GM19328 (cell line): Measurements from ENCODE around the gene NR1D1.

Experiments
- ATAC-seq: cut with Tn5 transposase; IDR thresholded peaks from one replicate; pipeline ENCODE4 v1.9.1; 2021; ENCODE audit warnings: mild to moderate bottlenecking, moderate library complexity; ENCODE audit not compliant: unreplicated experiment

Gene NR1D1

GRCh38 chr17:40076591-40076990, 23.8 kb downstream of the NR1D1 start:
- no peak for ATAC-seq

DNA sequence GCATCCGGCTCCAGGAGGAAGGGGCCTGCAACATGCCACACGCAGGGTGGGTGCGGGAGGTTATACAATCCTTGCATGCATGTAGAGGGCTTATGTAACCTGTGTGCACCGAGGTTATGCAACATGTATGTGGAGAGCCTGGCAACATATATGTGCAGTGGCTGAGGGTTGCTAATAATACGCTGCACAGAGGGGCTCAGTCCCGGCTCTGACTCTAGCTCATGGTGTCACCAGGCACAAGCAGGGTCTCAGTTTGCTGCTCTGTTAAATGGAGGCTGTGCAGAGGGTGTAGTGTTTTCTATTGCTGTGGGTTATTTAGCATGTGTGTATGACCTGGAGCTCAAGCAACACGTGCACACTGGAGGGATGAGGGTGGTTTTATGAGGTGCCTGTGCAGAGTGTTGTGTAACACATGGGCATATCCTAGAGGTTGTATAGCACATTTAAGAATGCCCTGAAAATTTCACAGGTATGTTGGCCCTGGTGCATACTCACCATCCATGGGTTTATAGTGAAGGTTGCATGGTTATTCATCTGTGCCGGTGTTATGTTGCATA, 24.4 kb downstream of the NR1D1 start:
- ATAC-seq: no peak

DNA sequence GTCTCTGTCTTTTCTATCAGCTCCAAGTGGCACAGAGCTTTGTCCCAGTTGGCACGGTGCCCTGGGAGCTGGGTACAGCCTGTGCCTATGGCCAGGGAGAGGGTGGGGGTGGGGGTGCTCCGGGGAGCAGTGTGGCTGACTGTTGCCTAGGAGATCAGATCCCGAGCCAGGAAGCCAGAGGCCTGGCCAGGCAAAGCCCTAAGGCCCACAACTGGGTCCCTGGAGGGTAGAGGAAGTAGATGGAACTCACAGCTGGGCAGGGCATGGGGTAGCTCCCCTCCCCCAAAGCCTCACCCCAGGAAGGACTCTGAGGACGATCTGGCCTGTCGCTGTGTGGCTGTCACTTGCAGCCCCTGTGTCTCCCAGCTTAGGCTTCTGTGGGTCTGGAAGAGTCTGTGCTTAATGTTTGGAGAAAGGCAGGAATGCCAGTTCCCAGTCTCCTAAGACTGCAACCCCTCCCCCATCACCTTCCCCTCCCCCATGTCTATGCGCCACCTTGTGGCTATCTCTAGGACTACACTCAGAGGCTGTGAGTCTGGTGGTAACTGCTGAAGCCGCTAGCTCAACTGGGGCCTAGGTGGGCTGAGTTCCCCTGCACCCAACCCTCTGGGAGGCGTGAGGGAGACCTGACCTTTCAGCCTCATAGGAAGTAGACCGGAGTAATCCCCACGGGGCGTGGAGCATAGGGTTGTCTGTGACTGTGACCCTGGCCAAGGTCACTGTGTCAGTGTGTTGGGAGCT, 25.0 kb downstream of the NR1D1 start:
- ATAC-seq: no peak

DNA sequence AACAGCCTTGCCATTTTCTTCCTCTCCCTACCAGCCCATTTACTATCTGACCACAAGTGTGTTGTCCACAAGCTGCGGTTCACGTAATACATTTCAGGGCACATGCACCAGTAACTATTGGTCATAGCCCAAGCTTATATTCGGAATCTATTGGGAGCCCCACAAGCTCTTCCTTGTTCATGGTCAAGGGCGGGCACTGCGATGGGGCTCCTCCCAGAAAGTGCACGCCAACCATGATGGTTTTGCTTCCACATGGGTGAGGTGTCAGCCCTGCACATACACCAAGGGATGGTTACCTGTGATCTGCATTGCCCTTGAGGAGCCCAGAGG, 25.6 kb downstream of the NR1D1 start:
- no peak for ATAC-seq

GRCh38 chr17:40074175-40074512, 26.2 kb downstream of the NR1D1 start:
- no peak for ATAC-seq

DNA sequence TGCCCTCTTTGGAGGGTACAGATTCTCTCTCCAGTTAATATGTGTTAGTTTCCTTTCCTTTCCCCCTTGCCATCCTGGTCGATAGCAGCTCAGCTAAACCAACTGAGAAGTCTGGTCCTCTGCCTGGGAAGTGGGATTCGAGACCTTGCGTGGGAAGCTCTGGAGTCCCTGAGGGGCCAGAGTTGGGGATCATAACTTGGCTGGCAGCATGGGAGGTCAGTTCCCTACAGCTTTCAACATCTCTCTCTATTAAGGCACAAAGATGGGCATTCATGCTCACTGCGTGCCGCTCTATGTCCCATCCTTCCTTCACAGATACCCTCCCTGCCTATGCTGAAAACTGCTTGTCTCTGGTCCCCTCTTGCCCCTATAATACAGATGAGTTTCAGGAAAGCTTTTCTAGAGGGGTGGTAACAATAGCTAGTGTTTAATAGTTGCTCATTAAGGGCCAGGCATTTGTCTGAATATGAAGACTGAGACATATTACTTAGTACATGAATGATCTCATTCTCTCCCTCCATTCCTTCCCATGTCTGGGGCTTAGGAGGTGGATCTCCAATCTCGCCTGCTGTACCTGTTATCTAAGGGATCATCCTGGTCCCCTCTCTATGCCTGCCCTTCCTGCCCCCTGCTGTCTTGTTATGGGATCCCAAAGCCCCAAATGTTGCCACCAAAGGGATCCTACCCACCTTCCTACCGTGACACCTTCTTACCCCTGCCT, 26.8 kb downstream of the NR1D1 start:
- ATAC-seq: no peak

DNA sequence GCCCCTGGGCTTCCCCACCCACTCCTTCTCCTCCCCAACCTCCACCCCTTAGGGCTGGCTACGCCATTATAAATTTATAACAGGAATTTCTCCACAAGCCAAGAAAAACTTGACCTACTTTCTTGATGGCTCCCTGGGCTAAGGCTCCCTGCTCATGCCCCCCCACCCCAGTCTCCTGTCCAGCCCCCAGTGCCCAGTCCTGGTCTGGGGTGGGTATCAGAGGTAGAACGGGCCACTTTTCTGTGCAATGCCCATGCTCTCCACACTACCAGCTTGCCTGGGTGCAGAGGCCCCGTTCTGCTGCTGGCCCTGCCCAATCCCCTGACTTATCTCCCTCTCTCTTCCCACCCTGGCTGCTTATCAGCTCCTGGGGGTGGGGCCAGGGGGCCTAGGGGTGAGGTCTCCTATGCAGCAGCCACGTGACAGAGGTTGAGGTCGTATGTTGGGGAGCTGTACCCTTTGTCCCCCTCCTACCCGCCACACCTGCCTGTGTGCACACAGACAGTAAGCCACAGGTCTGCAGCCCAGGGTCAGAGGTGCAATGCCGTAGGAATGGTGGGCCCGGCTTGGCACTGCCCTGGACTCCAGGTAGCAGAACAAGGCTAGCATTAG, 27.5 kb downstream of the NR1D1 start:
- ATAC-seq: no peak

- no peak for ATAC-seq
Measured at GRCh38 chr17:40072040-40072734, 28.2 kb downstream of the NR1D1 start.

DNA sequence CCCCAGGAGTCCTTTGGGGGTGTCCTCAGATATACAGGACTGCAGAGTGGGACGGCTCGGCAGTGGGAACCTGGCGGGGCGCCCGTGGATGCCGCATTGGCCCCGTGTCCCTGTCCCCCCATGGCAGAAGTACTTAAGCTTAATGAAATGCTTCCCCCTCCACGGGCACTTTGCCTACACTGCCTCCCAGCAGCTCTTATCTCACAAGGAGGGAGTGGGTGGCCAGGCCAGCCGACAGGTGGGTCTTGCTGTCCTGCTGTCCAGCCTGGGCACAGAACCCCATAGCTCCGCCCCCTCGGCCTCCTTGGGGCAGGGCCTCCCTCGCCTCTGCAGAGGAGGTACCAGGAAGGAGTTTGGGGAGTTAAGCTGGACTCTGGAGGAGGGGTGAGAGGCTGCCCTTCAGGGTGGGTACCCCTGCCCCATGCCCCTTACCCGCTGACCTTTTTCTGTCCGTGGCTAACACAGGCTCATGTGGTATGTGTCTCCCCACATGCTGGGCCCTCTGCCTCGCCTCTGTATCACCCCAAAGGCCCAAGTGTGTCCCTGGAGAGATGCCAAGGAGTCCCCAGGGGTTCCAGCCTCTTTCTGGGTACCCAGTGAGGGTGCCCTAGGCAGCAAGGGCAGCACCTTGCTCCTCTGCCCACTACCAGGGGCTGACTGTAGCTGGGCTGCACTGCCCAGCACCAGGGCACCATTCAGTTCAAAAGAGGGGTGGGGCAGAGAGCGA, 28.9 kb downstream of the NR1D1 start:
- no peak for ATAC-seq

- ATAC-seq: no peak
Measured at GRCh38 chr17:40070709-40071312, 29.6 kb downstream of the NR1D1 start.

DNA sequence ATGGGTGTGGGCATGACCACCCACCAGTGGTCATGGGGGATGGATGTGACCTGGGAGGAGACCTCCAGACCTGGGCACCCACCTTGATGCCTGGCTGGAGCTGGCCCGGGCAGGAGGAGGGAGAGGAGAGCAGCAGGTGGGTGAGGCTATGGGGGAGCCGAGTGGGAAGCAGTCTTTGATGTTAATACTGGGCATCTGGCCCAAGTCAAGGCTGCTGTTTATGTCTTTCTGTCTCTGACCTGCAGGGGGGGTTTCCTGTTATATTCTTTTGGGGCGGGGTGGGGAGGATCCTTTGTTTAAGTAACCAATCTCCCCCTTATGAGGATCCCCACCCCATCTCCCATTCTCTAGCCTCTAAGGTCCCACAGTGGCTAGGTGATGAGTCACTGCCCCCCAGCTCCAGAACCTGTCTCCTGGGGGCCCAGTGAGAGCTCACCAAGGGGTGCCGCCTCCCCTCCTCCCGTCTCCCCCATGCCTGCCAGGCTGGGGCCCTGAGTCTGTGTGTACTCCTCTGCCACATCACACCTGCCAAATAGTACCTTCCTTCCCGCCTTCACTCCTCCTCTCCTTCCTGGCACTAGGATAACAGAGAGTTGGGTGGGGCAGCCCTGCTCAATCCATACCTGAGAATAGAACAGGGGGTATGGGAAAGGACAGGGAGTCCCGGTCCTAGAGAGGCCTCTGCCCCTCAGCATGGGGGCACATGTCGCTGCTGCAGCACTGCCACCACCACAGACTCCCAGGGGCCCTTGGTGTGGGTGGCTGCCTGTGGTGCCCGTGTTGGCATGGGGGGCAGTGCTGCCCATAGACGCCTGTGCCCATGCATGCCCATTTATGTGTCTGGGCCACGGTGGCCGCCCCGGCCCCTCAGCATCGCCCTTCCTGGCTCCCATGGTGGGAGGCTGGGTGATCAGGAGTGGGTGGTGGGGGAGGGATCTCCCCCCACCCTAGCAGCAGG, 30.4 kb downstream of the NR1D1 start:
- ATAC-seq: no peak

DNA sequence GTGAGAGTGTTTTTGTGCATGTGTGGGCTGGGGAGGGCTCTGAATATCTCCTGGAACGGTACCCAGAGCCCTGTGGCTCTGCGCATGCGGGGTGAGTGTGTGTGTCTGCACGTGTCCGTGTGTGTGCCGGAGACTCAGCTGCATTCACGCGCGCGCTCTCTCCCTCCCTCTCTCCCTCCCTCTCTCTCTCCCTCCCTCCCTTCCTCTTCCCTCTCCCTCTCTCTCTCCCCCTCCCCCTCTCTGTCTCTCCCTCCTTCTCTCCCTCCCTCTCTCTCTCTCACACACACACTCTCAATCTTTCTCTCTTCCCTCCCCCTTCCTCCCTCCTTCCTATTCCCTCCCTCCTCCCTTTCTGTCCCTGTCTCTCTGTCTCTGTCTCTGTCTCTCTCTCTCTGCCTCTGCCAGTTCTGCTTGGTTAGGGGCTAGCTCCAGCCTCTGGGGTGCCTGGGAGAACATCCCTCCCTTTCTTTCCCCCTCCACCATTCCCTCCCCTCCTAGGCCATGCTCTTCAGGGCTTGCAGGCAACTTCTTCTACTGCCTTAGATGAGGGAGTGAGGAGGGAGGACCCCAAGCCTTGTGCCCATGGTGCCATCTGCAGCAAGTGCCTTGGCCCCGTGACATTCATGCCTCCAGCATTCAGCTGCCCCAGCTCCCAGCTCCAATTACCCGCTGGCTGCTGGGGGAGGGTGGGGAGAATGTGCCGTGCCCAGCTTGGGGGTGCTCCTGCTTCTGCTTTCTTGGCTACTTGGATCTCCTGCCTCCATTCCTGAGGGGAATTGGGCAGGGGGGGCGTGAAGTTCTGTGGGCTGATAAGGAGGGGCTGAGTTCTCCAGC, 31.3 kb downstream of the NR1D1 start:
- no peak for ATAC-seq

GRCh38 chr17:40068584-40068916, 31.8 kb downstream of the NR1D1 start:
- no peak for ATAC-seq

GRCh38 chr17:40068129-40068581, 32.2 kb downstream of the NR1D1 start:
- ATAC-seq: no peak

DNA sequence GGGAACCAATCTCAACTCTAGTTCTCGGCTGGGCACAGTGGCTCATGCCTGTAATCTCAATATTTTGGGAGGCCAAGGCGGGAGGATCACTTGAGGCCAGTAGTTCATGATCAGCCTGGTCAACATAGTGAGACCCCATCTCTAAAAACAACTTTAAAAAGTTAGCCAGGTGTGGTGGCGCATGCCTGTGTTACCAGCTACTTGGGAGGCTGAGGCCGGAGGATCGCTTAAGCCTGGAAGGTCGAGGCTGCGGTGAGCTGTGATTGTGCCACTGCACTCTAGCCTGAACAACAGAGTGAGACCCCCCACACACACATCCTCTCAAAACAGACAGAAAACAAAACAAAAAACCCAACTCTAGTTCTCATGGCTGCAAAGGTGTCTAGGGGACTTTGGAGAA, 32.7 kb downstream of the NR1D1 start:
- no peak for ATAC-seq

DNA sequence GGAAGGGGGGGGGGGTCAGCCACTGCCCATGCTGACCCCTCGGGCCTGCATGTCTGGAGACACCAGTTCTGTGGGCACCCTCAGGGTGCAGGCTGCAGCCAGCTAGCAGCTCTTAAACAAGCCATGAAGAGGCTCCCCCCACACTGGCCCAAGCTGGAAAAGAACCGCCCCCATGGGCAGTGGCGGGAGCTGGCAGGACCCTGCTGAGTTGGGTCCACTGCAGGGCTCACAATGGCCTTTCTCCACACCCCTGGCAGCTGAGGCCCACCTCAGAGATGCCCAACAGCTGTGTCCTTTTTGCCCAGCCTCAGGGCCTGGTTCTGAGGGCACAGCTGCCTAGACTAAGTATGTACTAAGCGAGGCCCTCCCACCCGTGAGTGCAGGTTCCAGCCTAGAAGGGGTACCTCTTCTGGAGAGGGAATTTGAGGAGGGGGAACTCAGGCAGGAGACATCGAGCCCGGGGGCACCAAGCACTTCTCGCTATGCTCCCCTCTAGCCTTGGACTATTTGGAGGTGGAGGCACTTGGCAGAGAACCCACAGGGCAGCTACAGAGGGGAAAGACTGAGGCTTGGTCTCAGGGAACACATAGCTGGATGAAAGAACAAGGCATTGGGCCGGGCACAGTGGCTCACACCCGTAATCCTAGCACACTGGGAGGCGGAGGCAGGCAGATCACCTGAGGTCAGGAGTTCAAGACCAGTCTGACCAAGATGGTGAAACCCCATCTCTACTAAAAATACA, 34.4 kb downstream of the NR1D1 start:
- no peak for ATAC-seq

- no peak for ATAC-seq
Measured at GRCh38 chr17:40064971-40065768, 35.2 kb downstream of the NR1D1 start.
